Epithelial cell of prostate (primary cell): ENCODE measurements around the gene NFYA.
"Not testable (repeated sequence)": the region's sequence is repeated elsewhere in the genome, so short reads cannot be mapped to it uniquely, and the experiment has no call there.

Source experiments
- DNase-seq: peaks from one replicate; pipeline ENCODE4 v3.0.0-alpha.2; 2011; ENCODE audit warnings: low read depth, low spot score
- H3K27ac ChIP-seq: fragments of 450-650 bp; 2 replicates; pipeline ENCODE4 v1.5.1; 2017; ENCODE audit warnings: mild to moderate bottlenecking

Gene NFYA

GRCh38 chr6:41100871-41101287 is 28.1 kb downstream of the NFYA start:
- DNase-seq: no peak
- H3K27ac ChIP-seq: no peak overlapping the region

GRCh38 chr6:41103847-41104246 is 31.1 kb downstream of the NFYA start:
- no peak for DNase-seq
- H3K27ac ChIP-seq: no peak overlapping the region

- H3K27ac ChIP-seq: peak overlapping the region; percentile 53
- peak; percentile 46 for DNase-seq
These were observed 38.2 kb downstream of the NFYA start for GRCh38 chr6:41111017-41111416.

- not testable (repeated sequence) for DNase-seq, H3K27ac ChIP-seq
These were observed 42.3 kb downstream of the NFYA start for GRCh38 chr6:41115027-41115426.

- peak overlapping the region; percentile 19 for H3K27ac ChIP-seq
These were observed 46.7 kb downstream of the NFYA start for GRCh38 chr6:41119508-41119907.

GRCh38 chr6:41120058-41120457 is 47.3 kb downstream of the NFYA start:
- no peak for DNase-seq
- H3K27ac ChIP-seq: peak overlapping the region; percentile 19

More at GRCh38 chr6:41119508-41119907, 46.7 kb downstream of the NFYA start:
- DNase-seq: no peak

GRCh38 chr6:41122373-41122772 is 49.6 kb downstream of the NFYA start:
- no peak for DNase-seq
- no peak overlapping the region for H3K27ac ChIP-seq

- H3K27ac ChIP-seq: no peak overlapping the region
- DNase-seq: no peak
These were observed 50.1 kb downstream of the NFYA start for GRCh38 chr6:41122918-41123317.

- no peak overlapping the region for H3K27ac ChIP-seq
These were observed 52.5 kb downstream of the NFYA start for GRCh38 chr6:41125282-41125681.

GRCh38 chr6:41132254-41132653 is 59.5 kb downstream of the NFYA start:
- no peak for DNase-seq

More at GRCh38 chr6:41125282-41125681, 52.5 kb downstream of the NFYA start:
- no peak for DNase-seq

GRCh38 chr6:41135062-41135832 is 62.5 kb downstream of the NFYA start:
- H3K27ac ChIP-seq: no peak overlapping the region
- no peak for DNase-seq

More at GRCh38 chr6:41132254-41132653, 59.5 kb downstream of the NFYA start:
- no peak overlapping the region for H3K27ac ChIP-seq

- no peak for DNase-seq
- no peak overlapping the region for H3K27ac ChIP-seq
These were observed 64.1 kb downstream of the NFYA start for GRCh38 chr6:41136911-41137310.

- no peak overlapping the region for H3K27ac ChIP-seq
- no peak for DNase-seq
These were observed 75.1 kb downstream of the NFYA start for GRCh38 chr6:41147917-41148316.
